K562 (cell line): ENCODE results near the gene AK2.

Experiments
- CBFB ChIP-seq: sonication (generic); formaldehyde crosslinking; IDR thresholded peaks from 2 replicates; pipeline ENCODE4 v1.4.0; 2020; ENCODE audit warnings: mild to moderate bottlenecking, missing genetic modification reagents
- ETS1 ChIP-seq: conservative IDR thresholded peaks from 2 replicates; pipeline ENCODE4 v1.6.1; 2011; ENCODE audit warnings: low read depth, mild to moderate bottlenecking, low read length; ENCODE audit not compliant: control insufficient read depth
- KLF6 ChIP-seq: fragments of 250-450 bp; sonication (Bioruptor Pico); IDR thresholded peaks from 2 replicates; pipeline ENCODE4 v1.4.0; 2020; ENCODE audit warnings: mild to moderate bottlenecking, moderate library complexity, borderline replicate concordance
- MTF1 ChIP-seq: fragments of 250-450 bp; sonication (Bioruptor Pico); IDR thresholded peaks from 2 replicates; pipeline ENCODE4 v1.9.0; 2021; ENCODE audit warnings: moderate library complexity, mild to moderate bottlenecking, inconsistent platforms, borderline replicate concordance
- POLR2A ChIP-seq: fragments of 450-650 bp; conservative IDR thresholded peaks from 2 replicates; pipeline ENCODE4 v1.6.1; 2016
- POLR2G ChIP-seq: fragments of 200-400 bp; formaldehyde crosslinking; IDR thresholded peaks from 2 replicates; pipeline ENCODE4 v1.6.1; 2017; ENCODE audit warnings: low read depth, mild to moderate bottlenecking, antibody characterized with exemption, low read length, moderate library complexity
- SMAD4 ChIP-seq: fragments of 250-450 bp; sonication (Bioruptor Pico); conservative IDR thresholded peaks from 2 replicates; pipeline ENCODE4 v1.8.0; 2021; ENCODE audit warnings: inconsistent platforms, mild to moderate bottlenecking, moderate library complexity
- SREBF2 ChIP-seq: sonication (generic); formaldehyde crosslinking; IDR thresholded peaks from 2 replicates; pipeline ENCODE4 v1.4.0; 2020; ENCODE audit warnings: mild to moderate bottlenecking, missing genetic modification reagents
- TAF1 ChIP-seq: IDR thresholded peaks from 2 replicates; pipeline ENCODE4 v1.6.1; 2011; ENCODE audit warnings: mild to moderate bottlenecking, low read length, moderate library complexity; ENCODE audit not compliant: insufficient read depth, control insufficient read depth, severe bottlenecking; ENCODE audit errors: extremely low read depth
- TEAD4 ChIP-seq, 2 experiments: sonication (generic) in 1 of 2; formaldehyde crosslinking in 1 of 2; IDR thresholded peaks; 2 replicates each; pipeline versions ENCODE4 v1.6.1 to v1.8.0; 2012 to 2022; ENCODE audit warnings: borderline replicate concordance in 1 of 2, inconsistent platforms in 1 of 2, low read length in 1 of 2, mild to moderate bottlenecking in 1 of 2, missing genetic modification reagents in 1 of 2
- ZNF76 ChIP-seq: fragments of 250-450 bp; sonication (Bioruptor Pico); IDR thresholded peaks from 2 replicates; pipeline ENCODE4 v1.4.0; 2020; ENCODE audit warnings: mild to moderate bottlenecking, moderate library complexity, borderline replicate concordance

DNA sequence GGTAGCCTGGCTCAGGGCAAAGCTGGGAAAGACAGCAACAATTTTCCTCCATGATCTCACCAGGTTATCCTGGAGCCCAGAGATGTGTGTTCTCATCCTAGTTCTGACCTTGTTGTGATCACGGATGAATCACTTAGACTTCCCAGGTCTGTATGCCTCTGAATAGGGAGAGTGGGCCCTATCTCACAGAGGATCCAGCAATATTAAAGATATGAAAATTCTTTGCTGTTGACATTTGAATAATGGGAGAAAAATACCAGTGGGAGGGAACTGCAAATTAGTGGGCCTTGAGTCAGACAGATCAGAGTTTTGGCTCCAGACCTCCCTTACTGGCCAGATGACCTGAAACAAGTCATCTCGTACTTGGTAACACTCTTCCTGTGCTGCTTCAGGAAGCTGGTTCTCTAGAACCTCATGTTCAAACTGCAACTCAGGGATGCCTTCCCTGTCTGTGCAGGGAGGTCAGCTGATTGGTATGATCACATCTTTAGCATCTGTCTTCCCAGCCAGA lies 39.2 kb downstream of the AK2 start:
- TF ChIP-seq POLR2G (no peak), KLF6 (CRISPR knock-in tag) (no peak), SREBF2 (CRISPR knock-in tag) (no peak), TAF1 (no peak), SMAD4 (CRISPR knock-in tag) (no peak), MTF1 (CRISPR knock-in tag) (no peak), ZNF76 (no peak), CBFB (CRISPR knock-in tag) (no peak), TEAD4 (IDR thresholded peaks at IDR 0.05; ENCODE audit: low read length) (no peak), TEAD4 (CRISPR knock-in tag; IDR thresholded peaks at IDR 0.05; ENCODE audit: borderline replicate concordance) (no peak), ETS1 (no peak), POLR2A (no peak)
